Cardiac muscle cell (in vitro differentiated cells and primary cell): Measurements from ENCODE around the gene CD300C. TPM values are rescaled to one million over a fixed set of nuclear protein-coding genes. Genes with fewer than 3 reads are reported as not detected.

Experiments used
- DNase-seq, 2 donors: peaks; one replicate each; pipeline versions ENCODE4 v3.0.0 to v3.0.0-alpha.2; 2010 to 2017; ENCODE audit warnings: low read depth in 1 of 2, low spot score in 1 of 2
- H3K27ac ChIP-seq: fragments of 200-600 bp; sonication (generic); 2 replicates; pipeline ENCODE4 v1.5.1; 2016
- H3K27me3 ChIP-seq: fragments of 200-600 bp; sonication (generic); 2 replicates; pipeline ENCODE4 v1.6.0; 2016; ENCODE audit warnings: control low read depth
- H3K36me3 ChIP-seq: fragments of 200-600 bp; sonication (generic); 2 replicates; pipeline ENCODE4 v1.5.1; 2016; ENCODE audit warnings: control low read depth
- H3K4me1 ChIP-seq: fragments of 200-600 bp; sonication (generic); 2 replicates; pipeline ENCODE4 v1.8.1; 2017; ENCODE audit warnings: low read depth, mild to moderate bottlenecking, mixed run types
- H3K4me3 ChIP-seq: fragments of 200-600 bp; sonication (generic); 2 replicates; pipeline ENCODE4 v1.5.1; 2016; ENCODE audit warnings: mild to moderate bottlenecking
- H3K9me3 ChIP-seq: fragments of 200-600 bp; sonication (generic); 2 replicates; pipeline ENCODE4 v1.5.1; 2017; ENCODE audit warnings: low read depth, mild to moderate bottlenecking, control low read depth
- CTCF ChIP-seq: IDR thresholded peaks from 2 replicates; pipeline ENCODE4 v1.5.1; 2012; ENCODE audit warnings: low read depth, mild to moderate bottlenecking, low read length
- polyA plus RNA-seq: library from polyadenylated mRNA; unstranded; fragments of >200 nt; fragmentation: Nextera tagmentation; extraction: Ambion mirVana; gene quantifications from 2 replicates; pipeline ENCODE4 v1.2.1, GENCODE V29; 2016
- total RNA-seq: library from RNA; depleted of rRNA; stranded (reverse); fragments of >200 nt; gene quantifications from 2 replicates; pipeline ENCODE4 v1.2.3, GENCODE V29; 2016

Gene CD300C
- total and polyA plus RNA-seq, 2 experiments from 2014 or later = 0.12 to 0.83 TPM

DNA sequence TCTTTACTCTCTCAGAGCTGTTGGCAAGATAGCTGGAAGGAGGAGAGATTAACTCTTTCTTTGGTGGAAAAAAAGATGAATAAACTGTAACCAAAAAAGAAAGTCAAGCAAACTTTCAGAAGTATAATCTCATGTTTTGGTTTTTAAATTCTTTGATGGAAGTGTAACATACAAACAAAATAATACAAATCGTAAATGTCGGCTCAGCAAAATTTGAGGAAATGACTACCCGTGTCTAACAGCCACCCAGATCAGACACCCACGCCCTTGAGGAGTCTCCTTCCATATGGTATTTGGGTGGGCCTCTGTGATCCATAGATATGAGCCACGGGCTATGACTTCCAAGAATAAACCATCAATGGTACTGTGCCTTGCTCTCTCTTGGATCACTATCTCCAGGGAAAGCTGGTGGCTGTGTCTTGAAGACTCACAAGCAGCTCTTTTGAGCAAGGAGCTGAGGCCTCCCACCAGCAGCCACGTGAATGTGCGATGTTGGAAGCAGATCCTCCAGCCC is 9.6 kb upstream of the CD300C start:
- H3K4me3 ChIP-seq = no peak overlapping the region
- H3K4me1 ChIP-seq = no peaks in the 10 kb centered on the region
- no peak for TF ChIP-seq CTCF
- no peaks in the 10 kb centered on the region for H3K9me3 ChIP-seq
- no peaks in the 10 kb centered on the region for H3K27me3 ChIP-seq
- no peaks in the 10 kb centered on the region for H3K36me3 ChIP-seq
- no peak overlapping the region for H3K27ac ChIP-seq
- DNase-seq = no peak

DNA sequence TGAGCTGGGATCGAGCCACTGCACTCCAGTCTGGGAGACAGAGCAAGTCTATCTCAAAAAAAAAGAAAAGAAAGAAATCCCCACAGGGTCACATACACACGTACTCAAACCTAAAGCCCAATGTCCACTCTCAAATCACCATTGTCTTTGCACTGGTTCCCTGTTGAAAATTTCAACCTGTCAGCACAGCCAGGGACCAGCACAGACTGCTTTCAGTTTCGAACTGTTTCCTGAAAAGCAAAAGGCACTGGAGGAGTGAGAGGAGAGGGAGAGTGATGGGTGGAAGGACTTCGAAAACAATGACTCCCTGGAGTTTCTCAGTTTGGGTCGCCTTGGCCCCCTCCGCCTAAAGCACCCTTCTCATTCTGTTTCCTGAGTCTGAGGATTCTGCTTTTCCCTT is 9.0 kb upstream of the CD300C start:
- H3K9me3 ChIP-seq = no peaks in the 10 kb centered on the region
- TF ChIP-seq CTCF = no peak

DNA sequence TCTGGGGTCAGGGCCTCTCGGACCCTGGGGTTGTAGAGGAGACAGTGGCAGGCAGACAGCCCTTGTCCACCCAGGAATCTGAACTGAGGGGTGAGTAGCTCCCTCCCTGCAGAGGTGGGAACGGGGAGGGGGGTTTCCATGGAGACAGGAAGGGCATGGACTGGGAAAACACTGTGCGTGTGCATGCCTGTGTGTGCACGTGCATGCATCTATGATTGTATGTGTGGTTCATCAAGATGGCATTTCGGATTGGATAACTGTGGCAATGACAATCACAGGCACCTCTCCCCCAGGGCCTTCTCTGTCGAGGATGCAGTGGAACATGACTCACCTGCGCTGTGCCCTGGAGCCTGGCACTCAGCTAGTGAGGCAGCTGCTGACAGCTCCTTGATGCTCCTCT is 6.1 kb upstream of the CD300C start:
- Histone ChIP-seq H3K27ac (no peak overlapping the region), H3K4me1 (no peaks in the 10 kb centered on the region), H3K9me3 (no peaks in the 10 kb centered on the region), H3K27me3 (no peaks in the 10 kb centered on the region), H3K36me3 (no peaks in the 10 kb centered on the region), H3K4me3 (no peak overlapping the region)
- no peak for TF ChIP-seq CTCF
- no peak for DNase-seq

More for the DNA sequence above, 9.0 kb upstream of the CD300C start:
- no peak overlapping the region for H3K4me3 ChIP-seq
- H3K4me1 ChIP-seq = no peaks in the 10 kb centered on the region
- no peaks in the 10 kb centered on the region for H3K36me3 ChIP-seq
- H3K27ac ChIP-seq = no peak overlapping the region
- no peaks in the 10 kb centered on the region for H3K27me3 ChIP-seq
- DNase-seq = no peak

DNA sequence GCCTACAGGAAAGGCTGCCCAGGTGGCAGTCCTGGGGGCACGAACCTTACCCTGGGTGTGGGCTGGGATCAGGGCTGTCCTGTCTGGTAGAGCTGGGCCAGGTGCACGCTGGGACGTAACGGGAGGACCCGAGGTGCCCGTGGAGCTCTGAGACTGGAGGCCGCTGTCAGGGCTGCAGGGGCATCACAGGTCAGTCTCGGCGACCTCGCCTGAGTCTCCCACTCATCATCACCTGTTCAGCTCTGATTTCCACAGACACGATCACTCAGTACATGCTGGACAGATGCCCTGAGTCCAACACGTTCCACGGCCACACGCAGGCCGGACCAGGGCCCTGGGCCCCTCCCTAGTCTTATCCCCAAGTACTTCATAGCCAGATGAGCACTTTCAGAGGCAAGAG is 4.7 kb upstream of the CD300C start:
- Histone ChIP-seq H3K27ac (no peak overlapping the region), H3K36me3 (no peaks in the 10 kb centered on the region), H3K27me3 (no peaks in the 10 kb centered on the region), H3K9me3 (no peaks in the 10 kb centered on the region), H3K4me1 (no peaks in the 10 kb centered on the region), H3K4me3 (no peak overlapping the region)
- no peak for TF ChIP-seq CTCF
- DNase-seq = no peak

GRCh38 chr17:74549343-74549742 is 3.4 kb upstream of the CD300C start:
- DNase-seq = no peak
- Histone ChIP-seq H3K27me3 (no peaks in the 10 kb centered on the region), H3K9me3 (no peaks in the 10 kb centered on the region), H3K36me3 (no peaks in the 10 kb centered on the region), H3K4me3 (no peak overlapping the region), H3K27ac (no peak overlapping the region), H3K4me1 (no peaks in the 10 kb centered on the region)
- no peak for TF ChIP-seq CTCF

GRCh38 chr17:74547736-74548135 is 1.8 kb upstream of the CD300C start:
- H3K27me3 ChIP-seq = no peaks in the 10 kb centered on the region
- TF ChIP-seq CTCF = no peak
- no peaks in the 10 kb centered on the region for H3K4me1 ChIP-seq
- H3K27ac ChIP-seq = no peak overlapping the region
- no peak overlapping the region for H3K4me3 ChIP-seq
- no peaks in the 10 kb centered on the region for H3K36me3 ChIP-seq
- no peak for DNase-seq
- H3K9me3 ChIP-seq = no peaks in the 10 kb centered on the region
